ENCODE results near the gene LIX1.

DNA sequence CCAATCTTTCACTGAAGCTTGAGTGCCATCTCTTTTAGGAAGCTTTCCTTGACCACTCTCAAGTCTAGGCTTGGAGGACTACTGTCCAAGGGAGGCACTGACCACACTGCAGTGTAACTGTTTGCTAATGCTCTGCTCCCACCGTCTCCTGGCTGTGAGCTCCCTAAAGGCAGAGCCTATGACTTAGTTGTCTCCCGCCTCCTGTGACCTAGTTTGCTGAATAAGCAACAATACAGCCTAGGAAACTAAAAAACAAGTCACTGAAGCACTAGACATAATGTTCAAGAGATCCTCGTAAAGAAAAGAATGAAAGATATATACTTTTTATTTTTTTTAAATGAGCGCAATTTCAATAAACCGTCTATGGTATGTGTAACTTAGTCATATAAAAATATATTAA is 31.4 kb downstream of the LIX1 start:
- TF ChIP-seq CTCF (IDR thresholded peaks at IDR 0.05; ENCODE audit: low read depth, low read length, poor library complexity, severe bottlenecking) (no peak), EZH2phosphoT487 (IDR thresholded peaks at IDR 0.05; ENCODE audit: borderline replicate concordance, low read length) (no peak)
